GM23248 (cell line): ENCODE results near the gene LARP6. TPM values are rescaled to one million over a fixed set of nuclear protein-coding genes. Genes with fewer than 3 reads are reported as not detected.
A peak's percentile ranks its signal among the peaks of the same experiment; 100 is the strongest.
"Not testable (repeated sequence)": the region's sequence is repeated elsewhere in the genome, so short reads cannot be mapped to it uniquely, and the experiment has no call there.

Source experiments
- DNase-seq: peaks from one replicate; pipeline ENCODE4 v3.0.0-alpha.2; 2015
- H2AFZ ChIP-seq: fragments of 200-600 bp; sonication (generic); 2 replicates; pipeline ENCODE4 v1.6.1; 2016; ENCODE audit warnings: antibody characterized with exemption
- H3F3A ChIP-seq: fragments of 200-600 bp; sonication (generic); 2 replicates; pipeline ENCODE4 v1.6.1; 2016; ENCODE audit warnings: mild to moderate bottlenecking, antibody characterized with exemption, mixed run types; ENCODE audit not compliant: insufficient read depth
- H3K27ac ChIP-seq: fragments of 200-600 bp; sonication (generic); 2 replicates; pipeline ENCODE4 v1.5.1; 2016; ENCODE audit warnings: mild to moderate bottlenecking
- H3K27me3 ChIP-seq: fragments of 200-600 bp; sonication (generic); replicated peaks from 2 replicates; pipeline ENCODE4 v1.6.1; 2016; ENCODE audit warnings: mild to moderate bottlenecking; ENCODE audit not compliant: insufficient read depth
- H3K36me3 ChIP-seq: fragments of 200-600 bp; sonication (generic); 2 replicates; pipeline ENCODE4 v1.6.1; 2016; ENCODE audit warnings: low read depth, mild to moderate bottlenecking
- H3K4me1 ChIP-seq: fragments of 200-600 bp; sonication (generic); 2 replicates; pipeline ENCODE4 v1.6.1; 2016; ENCODE audit warnings: mild to moderate bottlenecking; ENCODE audit not compliant: insufficient read depth
- H3K4me2 ChIP-seq: fragments of 200-600 bp; sonication (generic); one replicate; pipeline ENCODE4 v1.6.1; 2016; ENCODE audit warnings: mild to moderate bottlenecking; ENCODE audit not compliant: unreplicated experiment
- H3K4me3 ChIP-seq: fragments of 200-600 bp; sonication (generic); 2 replicates; pipeline ENCODE4 v1.5.1; 2016; ENCODE audit warnings: mild to moderate bottlenecking
- H3K79me2 ChIP-seq: fragments of 200-600 bp; sonication (generic); 2 replicates; pipeline ENCODE4 v1.6.1; 2016; ENCODE audit warnings: mild to moderate bottlenecking; ENCODE audit not compliant: insufficient read depth
- H3K9ac ChIP-seq: fragments of 200-600 bp; sonication (generic); 2 replicates; pipeline ENCODE4 v1.6.1; 2016; ENCODE audit warnings: mild to moderate bottlenecking
- H3K9me2 ChIP-seq: fragments of 200-600 bp; sonication (generic); 2 replicates; pipeline ENCODE4 v1.6.1; 2016; ENCODE audit warnings: mixed run types, mild to moderate bottlenecking, moderate library complexity; ENCODE audit not compliant: insufficient read depth
- H3K9me3 ChIP-seq: fragments of 200-600 bp; sonication (generic); one replicate; pipeline ENCODE4 v1.6.1; 2017; ENCODE audit warnings: low read depth
- H4K20me1 ChIP-seq: fragments of 200-600 bp; sonication (generic); 2 replicates; pipeline ENCODE4 v1.6.0; 2016; ENCODE audit not compliant: insufficient read depth
- EZH2 ChIP-seq: fragments of 200-600 bp; sonication (generic); IDR thresholded peaks from 2 replicates; pipeline ENCODE4 v1.6.1; 2018; ENCODE audit warnings: antibody characterized with exemption, mild to moderate bottlenecking; ENCODE audit not compliant: insufficient read depth, poor library complexity, severe bottlenecking
- EZH2phosphoT487 ChIP-seq: fragments of 200-600 bp; sonication (generic); IDR thresholded peaks from 2 replicates; pipeline ENCODE4 v1.6.1; 2018; ENCODE audit warnings: antibody characterized with exemption, moderate library complexity, mild to moderate bottlenecking, low read depth; ENCODE audit not compliant: insufficient read depth
- WGBS, 2 experiments: methylation state at CpG; one replicate each; pipeline ENCODE4 v1.1.6; 2015 to 2017; ENCODE audit warnings: low lambda C conversion rate in 2 of 2, low coverage in 1 of 2; ENCODE audit errors: missing lambda C conversion rate in 2 of 2; 5-methylcytosine and 5-hydroxymethylcytosine counted together
- in situ Hi-C: fragments of 300-500 bp; cut with MboI; formaldehyde crosslinking; loops from 2 replicates; pipeline ENCODE4 v1.15.0; 2020
- polyA plus RNA-seq: library from polyadenylated mRNA; unstranded; fragments of >200 nt; fragmentation: Nextera tagmentation; extraction: Ambion mirVana; gene quantifications from 2 replicates; pipeline ENCODE4 v1.2.1, GENCODE V29; 2016
- total RNA-seq: library from RNA; depleted of rRNA; stranded (reverse); fragments of >200 nt; shearing (Covaris generic); gene quantifications from 2 replicates; pipeline ENCODE4 v1.2.3, GENCODE V29; 2014

The LARP6 gene
- total and polyA plus RNA-seq, 2 experiments from 2014 or later: 104 to 110 TPM

DNA sequence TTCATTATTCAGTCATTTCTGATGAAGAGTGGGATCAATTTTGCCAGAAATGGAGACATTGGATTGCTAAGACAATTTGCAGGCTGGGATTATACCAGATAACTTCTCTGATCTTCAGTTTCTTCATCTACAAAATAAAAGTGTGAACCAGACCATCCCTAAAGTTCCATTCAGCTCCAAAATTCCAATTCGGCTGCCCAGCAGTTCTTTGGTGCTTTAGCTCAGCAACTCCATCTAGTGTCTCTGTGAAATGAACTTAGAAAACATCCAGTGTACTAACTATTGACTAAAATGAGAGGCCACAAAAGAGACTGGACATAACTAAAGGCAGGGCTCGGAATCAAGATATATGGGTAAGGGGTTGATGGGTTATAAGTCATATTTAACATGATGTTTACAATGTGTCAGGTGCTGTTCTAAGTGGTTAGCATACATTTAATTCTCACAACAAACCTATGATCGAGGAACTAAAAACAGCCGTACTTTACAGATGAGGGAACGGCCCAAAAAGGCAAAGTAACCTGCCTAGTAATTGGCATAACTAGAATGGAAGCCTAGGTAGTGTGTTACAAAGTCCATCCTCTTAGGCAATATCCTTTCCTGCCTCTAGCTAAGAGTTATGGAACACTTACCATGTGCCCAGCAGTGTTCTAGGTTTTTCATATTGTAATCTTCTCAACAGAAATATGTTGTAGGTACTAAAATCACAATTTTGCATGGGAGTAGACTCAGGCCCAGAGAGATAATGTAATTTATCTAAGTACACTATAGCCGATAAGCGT is 21.2 kb upstream of the LARP6 start:
- no peaks in the 10 kb centered on the region for H4K20me1 ChIP-seq
- TF ChIP-seq EZH2phosphoT487: no peak
- no peak for TF ChIP-seq EZH2
- H3K4me2 ChIP-seq: no peak overlapping the region
- no peaks in the 10 kb centered on the region for H3K79me2 ChIP-seq
- H3K9ac ChIP-seq: no peak overlapping the region
- peaks cover 25% of the 10 kb centered on the region for H3F3A ChIP-seq
- H3K4me3 ChIP-seq: no peak overlapping the region
- H3K9me2 ChIP-seq: no peaks in the 10 kb centered on the region
- 72 to 74% methylated on average over 7 of the region's 7 CpGs for WGBS, 2 experiments
- no peak overlapping the region for H3K27ac ChIP-seq
- DNase-seq: peak; percentile 68
- H3K4me1 ChIP-seq: peaks cover 22% of the 10 kb centered on the region
- no peaks in the 10 kb centered on the region for H3K36me3 ChIP-seq
- H3K9me3 ChIP-seq: no peaks in the 10 kb centered on the region
- no peaks in the 10 kb centered on the region for H3K27me3 ChIP-seq
- peak overlapping the region; percentile 67 for H2AFZ ChIP-seq
- in situ Hi-C loops: no loop called here

DNA sequence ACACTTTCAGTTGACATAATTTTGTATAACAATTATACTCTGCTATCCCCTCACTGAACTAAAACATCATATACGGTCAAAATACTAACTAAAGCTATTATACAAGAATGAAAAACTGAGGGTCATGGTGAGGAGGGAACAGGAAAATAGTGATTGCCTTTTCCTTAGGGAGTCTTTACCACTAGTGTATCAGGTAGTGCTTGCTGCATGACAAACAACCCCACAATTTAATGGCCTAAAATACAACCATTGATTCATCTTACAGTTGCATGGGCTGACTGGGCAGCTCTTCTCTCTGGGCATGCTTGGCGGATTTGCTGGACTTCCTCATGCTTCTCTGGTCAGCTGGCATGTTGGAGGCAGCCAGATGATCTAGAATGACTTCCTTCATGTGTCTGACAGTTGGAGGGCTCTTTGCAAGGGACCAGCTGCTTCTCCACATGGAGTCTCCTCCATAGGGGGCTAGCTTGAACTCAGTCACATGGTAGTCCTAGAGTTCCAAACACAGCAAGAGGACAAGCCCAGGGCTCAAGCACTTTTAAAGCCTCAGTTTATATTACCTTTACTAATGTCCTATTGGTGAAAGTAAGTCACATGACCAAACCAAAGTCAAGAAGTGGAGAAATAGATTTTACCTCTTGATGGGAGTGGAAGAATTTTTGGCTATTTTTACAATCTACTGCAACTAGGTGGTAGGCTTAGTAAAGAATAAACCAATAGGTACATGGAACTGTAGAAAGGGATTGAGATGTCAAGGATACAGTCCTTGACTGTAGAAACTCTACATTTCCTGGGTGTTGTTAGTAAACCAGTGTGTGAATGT is 19.5 kb upstream of the LARP6 start:
- Histone ChIP-seq H3K9me2 (no peaks in the 10 kb centered on the region), H3K27me3 (no peaks in the 10 kb centered on the region), H3K4me3 (no peak overlapping the region), H3F3A (peaks cover 16% of the 10 kb centered on the region; the same call in 1 of the 2 replicates), H3K36me3 (no peaks in the 10 kb centered on the region), H3K4me1 (peaks cover 22% of the 10 kb centered on the region), H3K79me2 (no peaks in the 10 kb centered on the region), H3K9me3 (no peaks in the 10 kb centered on the region), H3K9ac (no peak overlapping the region), H3K27ac (no peak overlapping the region), H4K20me1 (no peaks in the 10 kb centered on the region), H2AFZ (no peak overlapping the region), H3K4me2 (no peak overlapping the region)
- WGBS, 2 experiments: 88 to 90% methylated on average over 2 of the region's 2 CpGs
- in situ Hi-C loops: no loop called here
- DNase-seq: no peak
- no peak for TF ChIP-seq EZH2
- no peak for TF ChIP-seq EZH2phosphoT487

DNA sequence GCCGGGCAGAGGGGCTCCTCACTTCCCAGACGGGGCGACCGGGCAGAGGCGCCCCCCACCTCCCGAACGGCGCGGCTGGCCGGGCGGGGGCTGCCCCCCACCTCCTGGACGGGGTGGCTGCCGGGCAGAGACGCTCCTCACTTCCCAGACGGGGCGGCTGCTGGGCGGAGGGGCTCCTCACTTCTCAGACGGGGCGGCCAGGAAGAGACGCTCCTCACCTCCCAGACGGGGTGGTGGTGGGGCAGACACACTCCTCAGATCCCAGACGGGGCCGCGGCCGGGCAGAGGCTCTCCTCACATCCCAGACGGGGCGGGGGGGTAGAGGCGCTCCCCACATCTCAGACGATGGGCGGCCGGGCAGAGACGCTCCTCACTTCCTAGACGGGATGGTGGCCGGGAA is 17.5 kb upstream of the LARP6 start:
- H3K9me2 ChIP-seq, H3K36me3 ChIP-seq, H4K20me1 ChIP-seq, DNase-seq, H3K27ac ChIP-seq, in situ Hi-C loops, H3K4me3 ChIP-seq, H2AFZ ChIP-seq, H3K27me3 ChIP-seq, H3K79me2 ChIP-seq, H3K4me2 ChIP-seq, H3K9ac ChIP-seq, H3K9me3 ChIP-seq: not testable (repeated sequence)
- WGBS, 2 experiments: 84 to 93% methylated on average over 10 to 34 of the region's 34 CpGs
- peaks cover 25% of the 10 kb centered on the region for H3F3A ChIP-seq
- peaks cover 37% of the 10 kb centered on the region for H3K4me1 ChIP-seq

DNA sequence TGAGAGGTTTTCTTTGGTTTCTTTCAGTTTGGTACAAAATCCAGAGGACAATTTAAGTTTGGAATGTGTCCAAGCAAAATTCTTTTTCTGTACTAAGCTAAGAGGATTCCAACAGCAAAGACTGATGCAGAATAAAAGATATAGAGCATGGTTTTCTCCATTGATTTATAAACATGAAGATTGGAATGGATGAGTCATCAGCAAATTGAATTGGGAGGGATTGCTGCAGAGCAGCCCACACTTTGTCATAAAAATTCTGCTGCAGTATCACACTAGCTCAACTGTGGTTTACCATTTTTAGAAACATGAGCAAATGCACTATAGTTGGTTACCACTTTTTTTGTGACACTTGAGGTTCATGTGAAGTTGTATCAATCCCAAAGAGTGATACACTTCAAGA is 16.1 kb upstream of the LARP6 start:
- Histone ChIP-seq H3K27me3 (no peaks in the 10 kb centered on the region), H3K4me3 (no peak overlapping the region), H3K27ac (0 out of 2 replicates have a peak overlapping the region, but pooled peaks have one; percentile 11), H4K20me1 (no peaks in the 10 kb centered on the region), H3K9ac (no peak overlapping the region), H3K79me2 (no peaks in the 10 kb centered on the region), H3K9me2 (no peaks in the 10 kb centered on the region), H3K36me3 (no peaks in the 10 kb centered on the region), H2AFZ (no peak overlapping the region), H3K4me2 (peak overlapping the region; percentile 36), H3K4me1 (peaks cover 37% of the 10 kb centered on the region), H3F3A (peaks cover 25% of the 10 kb centered on the region), H3K9me3 (no peaks in the 10 kb centered on the region)
- TF ChIP-seq EZH2phosphoT487 (no peak), EZH2 (no peak)
- peak; percentile 80 for DNase-seq
- in situ Hi-C loops: no loop called here
